A549 treated with ZK216348 at 1 μM for 4 hours (cell line): ENCODE data around the gene MCU. TPM values are rescaled to one million over a fixed set of nuclear protein-coding genes. Genes with fewer than 3 reads are reported as not detected.

ENCODE experiments used
- total RNA-seq: library from RNA; stranded (reverse); fragments of 200-300 nt; extraction: Qiagen RNA extraction; gene quantifications from 5 replicates; pipeline ENCODE4 v1.2.3, GENCODE V29; 2022; ENCODE audit warnings: low read depth

MCU gene, protein sequence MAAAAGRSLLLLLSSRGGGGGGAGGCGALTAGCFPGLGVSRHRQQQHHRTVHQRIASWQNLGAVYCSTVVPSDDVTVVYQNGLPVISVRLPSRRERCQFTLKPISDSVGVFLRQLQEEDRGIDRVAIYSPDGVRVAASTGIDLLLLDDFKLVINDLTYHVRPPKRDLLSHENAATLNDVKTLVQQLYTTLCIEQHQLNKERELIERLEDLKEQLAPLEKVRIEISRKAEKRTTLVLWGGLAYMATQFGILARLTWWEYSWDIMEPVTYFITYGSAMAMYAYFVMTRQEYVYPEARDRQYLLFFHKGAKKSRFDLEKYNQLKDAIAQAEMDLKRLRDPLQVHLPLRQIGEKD
- total RNA-seq, result 25.0 to 36.4 TPM (median 30.2 TPM) in 5 replicates

DNA sequence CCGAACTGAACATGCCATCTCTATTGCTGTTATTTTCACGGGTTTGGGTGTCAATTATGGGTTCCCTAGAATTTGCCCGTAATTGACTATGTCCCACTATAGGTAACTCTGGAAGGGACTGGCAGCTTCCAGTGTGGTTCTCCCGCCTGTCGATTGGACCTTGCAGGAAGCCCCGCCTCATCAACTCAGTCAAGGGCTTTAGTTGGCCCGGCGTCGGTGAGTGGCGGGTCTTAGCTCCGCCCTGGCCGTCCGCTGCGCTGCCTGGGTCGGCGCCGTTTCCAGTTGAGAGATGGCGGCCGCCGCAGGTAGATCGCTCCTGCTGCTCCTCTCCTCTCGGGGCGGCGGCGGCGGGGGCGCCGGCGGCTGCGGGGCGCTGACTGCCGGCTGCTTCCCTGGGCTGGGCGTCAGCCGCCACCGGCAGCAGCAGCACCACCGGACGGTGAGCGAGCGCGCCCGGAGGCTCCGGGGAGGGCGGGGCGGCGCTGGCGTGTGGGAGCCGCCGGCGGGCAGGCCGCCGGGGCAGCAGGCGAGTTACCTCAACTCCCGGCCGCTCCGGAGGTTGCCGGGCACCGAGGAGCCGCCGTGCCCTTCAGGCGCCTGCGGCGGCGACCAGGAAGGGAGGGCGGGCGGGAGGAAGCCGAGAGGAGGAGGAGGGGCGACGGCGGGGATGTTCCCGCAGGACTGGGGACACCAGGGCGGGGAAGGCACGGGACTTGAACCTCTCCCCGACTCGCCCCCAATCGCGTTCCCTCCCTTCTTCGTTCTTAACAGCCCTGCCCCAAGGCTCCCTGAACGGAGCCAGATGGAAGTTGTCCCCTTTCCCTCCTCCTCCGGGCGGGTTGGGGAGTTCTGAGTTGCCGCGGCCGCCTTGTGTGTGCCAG is at the start of gene MCU:
Gene MCU, plus strand, starts transcription at position 281 of the 881 bp plus-strand sequence. Its CDS starts 9 bp downstream, at position 290.

DNA sequence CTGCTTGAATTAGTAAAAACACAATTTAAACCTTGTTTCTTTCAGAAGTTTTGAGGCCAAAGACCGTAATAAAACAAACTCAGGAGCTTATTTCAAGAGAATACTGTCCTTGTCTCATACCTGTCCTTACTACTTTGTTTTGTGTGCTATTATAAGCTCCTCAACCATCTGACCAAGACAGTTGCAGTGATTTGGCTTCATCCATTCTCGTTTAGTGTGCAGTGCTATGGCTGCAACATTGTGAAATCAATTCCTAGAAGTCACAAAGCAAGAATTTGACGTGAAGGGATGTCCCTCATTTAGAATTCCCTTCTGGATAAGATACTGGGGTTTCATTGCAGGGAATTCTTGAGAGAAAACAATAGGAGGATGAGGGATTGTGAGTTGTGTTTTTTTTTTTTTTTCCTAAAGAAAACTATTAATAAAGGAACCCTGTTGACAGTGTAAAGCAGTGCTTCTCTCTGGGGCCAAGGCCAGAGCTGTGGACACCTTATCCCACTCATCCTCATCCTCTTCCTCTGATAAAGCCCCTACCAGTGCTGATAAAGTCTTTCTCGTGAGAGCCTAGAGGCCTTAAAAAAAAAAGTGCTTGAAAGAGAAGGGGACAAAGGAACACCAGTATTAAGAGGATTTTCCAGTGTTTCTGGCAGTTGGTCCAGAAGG is 201.3 kb downstream of the MCU start, which contains the start of gene OIT3:
Gene OIT3, plus strand, starts transcription at position 604 of the 663 bp plus-strand sequence. CDS start 60 bp downstream, outside the sequence.

Other genes starting within 250 kb of the MCU start
- gene MICU1, start 66.1 kb upstream of the MCU start, total RNA-seq, result 49.8 to 58.6 TPM (median 57.5 TPM) in 5 replicates
- 0.16 TPM in 1 of 5 replicates, not detected in the others for gene OIT3, start 201.6 kb downstream of the MCU start, total RNA-seq